SK-N-SH treated with all-trans-retinoic acid at 6 μM for 48 hours (cell line): ENCODE measurements around the gene PRR20A.
"Not testable (repeated sequence)": the region's sequence is repeated elsewhere in the genome, so short reads cannot be mapped to it uniquely, and the experiment has no call there.

ENCODE experiments used
- ATAC-seq: fragments of 200-7000 bp; cut with Tn5 transposase; 3 replicates; pipeline ENCODE4 v1.9.1; 2020; ENCODE audit warnings: mild to moderate bottlenecking, moderate library complexity
- CSDC2 ChIP-seq: fragments of 250-450 bp; sonication (Bioruptor Pico); IDR thresholded peaks from 2 replicates; pipeline ENCODE4 v1.5.0; 2020; ENCODE audit warnings: mild to moderate bottlenecking, moderate library complexity
- GLIS3 ChIP-seq: fragments of 250-450 bp; sonication (Bioruptor Pico); IDR thresholded peaks from 2 replicates; pipeline ENCODE4 v1.5.0; 2020; ENCODE audit warnings: mild to moderate bottlenecking, moderate library complexity
- ISL1 ChIP-seq: fragments of 250-450 bp; sonication (Bioruptor Pico); IDR thresholded peaks from 2 replicates; pipeline ENCODE4 v2.1.2; 2022; ENCODE audit warnings: mild to moderate bottlenecking, moderate library complexity
- OSR1 ChIP-seq: fragments of 250-450 bp; sonication (Bioruptor Pico); IDR thresholded peaks from 2 replicates; pipeline ENCODE4 v1.8.0; 2022; ENCODE audit warnings: moderate library complexity, mild to moderate bottlenecking, inconsistent platforms
- PPARA ChIP-seq: fragments of 250-450 bp; sonication (Bioruptor Pico); IDR thresholded peaks from 2 replicates; pipeline ENCODE4 v1.5.0; 2020; ENCODE audit warnings: mild to moderate bottlenecking, borderline replicate concordance
- SNAI2 ChIP-seq: fragments of 250-450 bp; sonication (Bioruptor Pico); IDR thresholded peaks from 2 replicates; pipeline ENCODE4 v1.5.0; 2020; ENCODE audit warnings: mild to moderate bottlenecking, moderate library complexity
- TCF4 ChIP-seq: fragments of 250-450 bp; sonication (Bioruptor Pico); IDR thresholded peaks from 2 replicates; pipeline ENCODE4 v1.8.0; 2021; ENCODE audit warnings: mild to moderate bottlenecking, moderate library complexity, borderline replicate concordance
- ZC3H10 ChIP-seq: fragments of 250-450 bp; sonication (Bioruptor Pico); IDR thresholded peaks from 2 replicates; pipeline ENCODE4 v1.5.1; 2021; ENCODE audit warnings: mild to moderate bottlenecking, moderate library complexity
- ZFP30 ChIP-seq: fragments of 450-650 bp; formaldehyde crosslinking; IDR thresholded peaks from 2 replicates; pipeline ENCODE4 v1.5.0; 2022; ENCODE audit warnings: mild to moderate bottlenecking, moderate library complexity
- ZNF565 ChIP-seq: fragments of 450-650 bp; formaldehyde crosslinking; conservative IDR thresholded peaks from 2 replicates; pipeline ENCODE4 v1.5.0; 2020; ENCODE audit warnings: low read depth, mild to moderate bottlenecking, moderate library complexity
- TF ChIP-seq, protein P1 (sequence below): fragments of 250-450 bp; sonication (Bioruptor Pico); IDR thresholded peaks from 2 replicates; pipeline ENCODE4 v1.5.1; 2020; ENCODE audit warnings: low read depth, mild to moderate bottlenecking, moderate library complexity

PRR20A gene

DNA sequence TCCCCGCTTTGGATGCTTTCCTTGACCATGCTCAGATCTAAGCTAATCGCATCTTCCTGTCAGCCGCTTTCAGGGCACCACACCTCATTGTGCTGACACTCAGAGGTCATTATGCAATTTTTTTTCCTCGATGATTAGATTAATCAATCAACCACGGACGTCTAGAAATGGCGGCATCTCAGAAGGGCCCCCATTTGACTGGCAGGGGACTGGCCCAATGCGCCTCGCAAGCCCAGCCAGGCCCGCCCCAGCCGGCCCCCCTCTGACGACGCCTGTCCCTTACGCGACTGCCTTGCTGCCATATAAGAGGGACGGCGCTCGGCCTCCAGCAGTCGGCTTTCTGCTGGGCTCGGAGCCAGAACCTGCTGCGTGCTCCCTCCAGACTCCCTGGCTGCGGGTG is 13.0 kb downstream of the PRR20A start, which contains the start of gene PRR20C:
Gene PRR20C, plus strand, starts transcription at position 301 of the 400 bp plus-strand sequence. CDS start 387 bp downstream, outside the sequence.
- ATAC-seq: not testable (repeated sequence)

DNA sequence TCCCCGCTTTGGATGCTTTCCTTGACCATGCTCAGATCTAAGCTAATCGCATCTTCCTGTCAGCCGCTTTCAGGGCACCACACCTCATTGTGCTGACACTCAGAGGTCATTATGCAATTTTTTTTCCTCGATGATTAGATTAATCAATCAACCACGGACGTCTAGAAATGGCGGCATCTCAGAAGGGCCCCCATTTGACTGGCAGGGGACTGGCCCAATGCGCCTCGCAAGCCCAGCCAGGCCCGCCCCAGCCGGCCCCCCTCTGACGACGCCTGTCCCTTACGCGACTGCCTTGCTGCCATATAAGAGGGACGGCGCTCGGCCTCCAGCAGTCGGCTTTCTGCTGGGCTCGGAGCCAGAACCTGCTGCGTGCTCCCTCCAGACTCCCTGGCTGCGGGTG is 19.6 kb downstream of the PRR20A start, which contains the start of gene PRR20D:
Gene PRR20D, plus strand, starts transcription at position 301 of the 400 bp plus-strand sequence. CDS start 387 bp downstream, outside the sequence.
- ATAC-seq: not testable (repeated sequence)

DNA sequence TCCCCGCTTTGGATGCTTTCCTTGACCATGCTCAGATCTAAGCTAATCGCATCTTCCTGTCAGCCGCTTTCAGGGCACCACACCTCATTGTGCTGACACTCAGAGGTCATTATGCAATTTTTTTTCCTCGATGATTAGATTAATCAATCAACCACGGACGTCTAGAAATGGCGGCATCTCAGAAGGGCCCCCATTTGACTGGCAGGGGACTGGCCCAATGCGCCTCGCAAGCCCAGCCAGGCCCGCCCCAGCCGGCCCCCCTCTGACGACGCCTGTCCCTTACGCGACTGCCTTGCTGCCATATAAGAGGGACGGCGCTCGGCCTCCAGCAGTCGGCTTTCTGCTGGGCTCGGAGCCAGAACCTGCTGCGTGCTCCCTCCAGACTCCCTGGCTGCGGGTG is 26.2 kb downstream of the PRR20A start, which contains the start of gene PRR20E:
Gene PRR20E, plus strand, starts transcription at position 301 of the 400 bp plus-strand sequence. CDS start 387 bp downstream, outside the sequence.
- not testable (repeated sequence) for ATAC-seq

DNA sequence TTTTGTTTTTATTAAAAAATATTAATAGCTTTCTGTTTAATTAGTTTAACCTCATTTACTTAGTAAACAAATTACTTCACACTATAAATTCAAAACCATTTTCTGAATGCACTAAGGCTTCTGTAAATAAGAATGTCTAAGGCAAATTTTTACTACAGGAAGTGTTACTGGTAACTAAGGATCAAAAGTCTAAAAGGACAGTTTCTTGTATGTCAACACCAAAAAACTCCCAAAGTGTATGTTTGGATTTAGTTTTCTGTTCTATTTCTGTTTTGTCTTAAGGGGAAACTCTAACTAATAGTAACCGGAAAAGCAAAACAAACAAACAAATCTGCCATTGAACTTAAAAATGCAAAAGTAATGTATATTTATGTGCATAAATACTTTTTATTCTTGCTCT is 50.9 kb downstream of the PRR20A start:
- ATAC-seq: no peak
- no peak for TF ChIP-seq ZNF565 (CRISPR knock-in tag)
- TF ChIP-seq GLIS3 (CRISPR knock-in tag): no peak
- TF ChIP-seq, protein P1, sequence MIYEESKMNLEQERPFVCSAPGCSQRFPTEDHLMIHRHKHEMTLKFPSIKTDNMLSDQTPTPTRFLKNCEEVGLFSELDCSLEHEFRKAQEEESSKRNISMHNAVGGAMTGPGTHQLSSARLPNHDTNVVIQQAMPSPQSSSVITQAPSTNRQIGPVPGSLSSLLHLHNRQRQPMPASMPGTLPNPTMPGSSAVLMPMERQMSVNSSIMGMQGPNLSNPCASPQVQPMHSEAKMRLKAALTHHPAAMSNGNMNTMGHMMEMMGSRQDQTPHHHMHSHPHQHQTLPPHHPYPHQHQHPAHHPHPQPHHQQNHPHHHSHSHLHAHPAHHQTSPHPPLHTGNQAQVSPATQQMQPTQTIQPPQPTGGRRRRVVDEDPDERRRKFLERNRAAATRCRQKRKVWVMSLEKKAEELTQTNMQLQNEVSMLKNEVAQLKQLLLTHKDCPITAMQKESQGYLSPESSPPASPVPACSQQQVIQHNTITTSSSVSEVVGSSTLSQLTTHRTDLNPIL (CRISPR knock-in tag): no peak
- no peak for TF ChIP-seq SNAI2 (CRISPR knock-in tag)
- no peak for TF ChIP-seq ZC3H10 (CRISPR knock-in tag)
- TF ChIP-seq ZFP30 (CRISPR knock-in tag): no peak
- TF ChIP-seq OSR1: no peak
- TF ChIP-seq CSDC2 (CRISPR knock-in tag): no peak
- no peak for TF ChIP-seq PPARA
- no peak for TF ChIP-seq ISL1 (CRISPR knock-in tag)
- no peak for TF ChIP-seq TCF4 (CRISPR knock-in tag)
